Cardiac fibroblast (primary cell): Measurements from ENCODE around the gene CNTN5.
"Not testable (repeated sequence)": the region's sequence is repeated elsewhere in the genome, so short reads cannot be mapped to it uniquely, and the experiment has no call there.

Experiments
- DNase-seq, 2 donors: peaks; one replicate each; pipeline versions ENCODE4 v3.0.0 to v3.0.0-alpha.2; 2010; ENCODE audit warnings: low read depth in 2 of 2
- H3K4me3 ChIP-seq, 2 donors: replicated peaks in 1 of 2; 1 replicate in 1 of 2; 2 replicates in 1 of 2; pipeline ENCODE4 v1.5.1; 2011; ENCODE audit warnings: low read depth in 2 of 2, low read length in 2 of 2, mild to moderate bottlenecking in 2 of 2, moderate library complexity in 1 of 2
- CTCF ChIP-seq: IDR thresholded peaks from one replicate; pipeline ENCODE4 v1.5.1; 2011; ENCODE audit warnings: low read depth, mild to moderate bottlenecking, low read length, inconsistent platforms

Gene CNTN5

DNA sequence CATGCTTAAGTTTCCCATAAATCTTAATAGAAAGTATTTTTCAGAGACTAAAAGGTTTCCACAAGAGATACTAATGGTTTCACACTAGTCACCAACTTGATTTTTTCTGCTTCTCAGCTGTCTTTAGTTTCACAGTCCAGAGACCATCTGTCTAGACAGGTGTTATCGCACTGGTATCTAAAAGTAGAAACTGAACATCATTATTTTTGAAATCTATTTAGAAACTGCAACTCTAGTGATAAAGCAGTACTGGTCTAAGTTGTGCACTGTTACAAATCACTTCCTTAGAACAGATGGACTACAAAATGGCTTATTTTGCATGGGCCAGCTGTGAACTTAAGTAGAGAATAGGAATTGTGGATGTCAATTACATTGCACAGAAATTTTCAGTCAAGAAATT, 78.0 kb downstream of the CNTN5 start:
- TF ChIP-seq CTCF = no peak
- no peak for DNase-seq
- no peak overlapping the region for H3K4me3 ChIP-seq

DNA sequence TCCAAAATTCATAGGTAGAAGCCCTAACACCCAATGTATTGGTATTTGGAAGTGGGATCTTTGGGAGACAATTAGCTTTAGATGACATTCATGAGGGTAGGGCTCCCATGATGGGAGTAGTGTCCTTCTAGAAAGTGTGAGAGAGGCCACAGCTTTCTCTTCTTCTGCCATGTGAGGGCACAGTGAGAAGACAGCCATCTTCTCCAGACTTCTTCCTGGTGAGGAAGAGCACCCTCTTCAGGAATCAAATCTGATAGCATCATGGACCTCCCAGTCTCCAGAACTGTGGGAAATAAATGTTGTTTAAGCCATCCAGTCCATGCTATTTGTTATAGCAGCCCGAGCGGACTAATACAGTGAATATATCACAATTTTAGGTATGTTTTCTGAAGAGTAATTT, 96.9 kb downstream of the CNTN5 start:
- no peak overlapping the region for H3K4me3 ChIP-seq
- no peak for TF ChIP-seq CTCF
- no peak for DNase-seq

DNA sequence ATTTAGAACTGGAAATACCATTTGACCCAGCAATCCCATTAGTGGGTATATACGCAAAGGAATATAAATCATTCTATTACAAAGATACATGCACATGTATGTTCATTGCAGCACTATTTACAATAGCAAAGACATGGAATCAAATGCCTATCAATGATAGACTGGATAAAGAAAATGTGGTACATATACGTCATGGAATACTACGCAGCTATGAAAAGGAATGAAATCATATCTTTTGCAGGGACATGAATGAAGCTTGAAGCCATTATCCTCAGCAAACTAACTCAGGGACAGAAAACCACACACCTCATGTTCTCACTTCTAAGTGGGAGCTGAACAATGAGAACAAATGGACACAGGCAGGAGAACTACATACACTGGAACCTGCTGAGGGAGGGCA, 113.1 kb downstream of the CNTN5 start:
- H3K4me3 ChIP-seq, DNase-seq: not testable (repeated sequence)

DNA sequence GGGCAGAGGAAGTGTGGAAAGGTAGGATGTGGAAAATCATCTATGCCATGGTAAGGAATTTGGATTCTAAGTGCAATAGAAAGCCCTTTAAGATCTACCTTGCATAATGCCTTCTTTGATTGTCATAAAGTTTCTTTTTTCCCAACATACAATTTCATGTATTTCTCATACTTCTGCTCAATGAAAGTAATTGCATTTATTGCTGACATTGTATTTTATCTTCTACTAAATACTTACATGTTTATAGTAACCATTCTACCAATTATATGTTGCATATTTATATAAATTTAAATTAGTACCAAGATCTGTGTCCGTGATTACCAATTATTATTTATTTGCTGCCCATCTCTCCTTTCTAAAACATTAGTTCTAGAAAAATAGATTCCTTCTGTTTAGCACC, 114.8 kb downstream of the CNTN5 start:
- no peak overlapping the region for H3K4me3 ChIP-seq
- TF ChIP-seq CTCF = no peak
- no peak for DNase-seq

DNA sequence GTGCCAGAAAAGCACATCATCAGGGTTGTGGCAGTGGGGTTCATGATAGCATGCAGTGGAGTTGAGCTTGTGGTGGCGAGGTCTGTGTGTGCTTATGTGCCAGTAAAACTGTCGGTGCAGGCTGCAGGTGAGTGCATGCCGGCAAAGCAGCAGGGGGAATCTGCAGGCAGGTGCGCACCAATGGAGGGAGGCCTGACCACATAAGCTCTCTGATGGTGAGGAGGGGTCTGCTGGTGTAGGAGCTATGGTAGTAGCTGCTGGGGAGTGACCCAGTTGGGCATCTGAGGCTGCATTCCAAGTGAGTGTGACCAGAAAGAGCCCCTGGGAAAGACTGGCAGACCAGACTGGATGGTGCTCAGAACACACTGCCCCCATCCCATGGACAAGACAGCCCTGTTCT, 121.5 kb downstream of the CNTN5 start:
- DNase-seq = no peak
- no peak for TF ChIP-seq CTCF
- no peak overlapping the region for H3K4me3 ChIP-seq

DNA sequence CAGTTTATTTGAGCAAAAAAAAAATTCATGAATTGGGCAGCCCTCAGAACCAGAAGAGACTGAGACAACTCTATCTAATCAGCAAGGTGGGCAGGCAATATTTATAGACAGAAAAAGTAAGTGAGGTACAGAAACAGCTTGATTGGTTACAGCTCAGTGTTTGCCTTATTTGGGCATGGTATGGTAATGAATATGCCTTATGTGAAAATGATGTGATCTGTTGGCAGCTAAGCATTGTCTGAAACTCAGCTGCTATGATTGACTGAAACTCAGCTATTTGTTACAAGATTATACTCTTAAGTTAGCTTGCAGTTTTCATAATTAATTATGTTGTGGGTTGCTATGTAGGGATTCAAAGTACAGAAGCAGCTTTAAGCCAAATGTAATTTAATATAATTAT, 127.6 kb downstream of the CNTN5 start:
- TF ChIP-seq CTCF = no peak
- no peak for DNase-seq

DNA sequence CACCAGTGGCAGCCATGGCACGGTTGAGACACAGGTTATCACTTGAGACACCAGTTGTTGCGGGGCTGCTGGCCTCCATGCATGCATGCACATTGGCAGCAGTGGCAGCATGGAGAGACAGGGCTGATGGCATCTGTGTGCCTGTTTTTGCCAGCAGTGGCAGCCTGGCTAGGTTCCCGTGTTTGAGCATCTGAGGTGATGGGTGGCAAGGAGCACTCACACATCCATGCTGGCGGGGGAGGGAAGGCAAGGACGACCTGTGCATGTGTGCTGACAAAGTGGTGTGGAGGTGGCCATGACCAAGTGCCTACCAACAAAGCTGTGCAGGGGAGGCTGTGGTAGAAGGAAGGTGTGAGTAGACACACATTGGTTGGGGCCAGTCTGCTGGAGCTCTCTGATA, 133.5 kb downstream of the CNTN5 start:
- H3K4me3 ChIP-seq = no peak overlapping the region
- DNase-seq = no peak
- no peak for TF ChIP-seq CTCF

More for the DNA sequence above, 127.6 kb downstream of the CNTN5 start:
- no peak overlapping the region for H3K4me3 ChIP-seq
